Neural crest cell (in vitro differentiated cells): ENCODE measurements around the gene EEF1E1. TPM values are rescaled to one million over a fixed set of nuclear protein-coding genes. Genes with fewer than 3 reads are reported as not detected.

Experiments used
- DNase-seq: peaks from one replicate; pipeline ENCODE4 v3.0.0; 2021; ENCODE audit warnings: low read depth, mixed read lengths, low spot score
- H3K27ac Mint-ChIP-seq: one replicate; pipeline ENCODE4 v1.8.0; 2021; ENCODE audit warnings: mild to moderate bottlenecking, mixed read lengths; ENCODE audit not compliant: unreplicated experiment
- H3K27me3 Mint-ChIP-seq: 2 replicates; pipeline ENCODE4 v1.8.0; 2021; ENCODE audit warnings: low read depth, mild to moderate bottlenecking, mixed read lengths
- H3K36me3 Mint-ChIP-seq: 2 replicates; pipeline ENCODE4 v1.8.0; 2021; ENCODE audit warnings: low read depth, mild to moderate bottlenecking, mixed read lengths
- H3K4me1 Mint-ChIP-seq: 2 replicates; pipeline ENCODE4 v1.8.0; 2021; ENCODE audit warnings: mixed read lengths
- H3K4me3 Mint-ChIP-seq: one replicate; pipeline ENCODE4 v1.8.0; 2021; ENCODE audit warnings: mild to moderate bottlenecking, mixed read lengths
- H3K9me3 Mint-ChIP-seq: 2 replicates; pipeline ENCODE4 v1.8.0; 2021; ENCODE audit warnings: mixed read lengths
- total RNA-seq: library from RNA; stranded (reverse); gene quantifications from 2 replicates; pipeline ENCODE4 v1.2.1, GENCODE V29; 2021
- TF ChIP-seq, protein P1 (sequence below): fragments of 200-600 bp; sonication (generic); conservative IDR thresholded peaks from 2 replicates; pipeline ENCODE4 v1.5.0; 2021; ENCODE audit warnings: antibody characterized with exemption, mild to moderate bottlenecking

The EEF1E1 gene
- total RNA-seq, 1 donor from 2014 or later = 49.9 TPM

DNA sequence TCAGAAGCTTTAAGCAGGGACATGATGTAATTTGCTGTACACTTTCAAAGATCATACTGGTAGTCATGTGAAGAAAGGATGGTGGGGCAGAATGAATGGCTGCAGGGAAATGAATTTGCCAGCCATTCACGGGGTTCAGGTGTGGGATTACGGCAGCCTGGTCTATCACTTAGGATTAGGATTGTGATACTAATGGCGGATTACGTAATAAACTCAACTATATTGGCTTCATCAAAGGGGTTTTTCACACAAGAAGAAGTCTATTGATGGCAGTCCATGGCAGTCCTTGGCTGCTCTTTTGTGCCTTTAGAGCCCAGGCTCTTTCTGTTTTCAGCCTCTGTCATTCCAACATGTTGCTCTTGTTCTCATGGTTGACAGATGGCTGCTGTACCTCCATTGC is 12.6 kb upstream of the EEF1E1 start:
- no peak overlapping the region for H3K27ac Mint-ChIP-seq
- no peaks in the 10 kb centered on the region for H3K4me1 Mint-ChIP-seq
- H3K9me3 Mint-ChIP-seq = no peaks in the 10 kb centered on the region
- H3K36me3 Mint-ChIP-seq = no peaks in the 10 kb centered on the region
- no peak overlapping the region for H3K4me3 Mint-ChIP-seq
- TF ChIP-seq, protein P1, sequence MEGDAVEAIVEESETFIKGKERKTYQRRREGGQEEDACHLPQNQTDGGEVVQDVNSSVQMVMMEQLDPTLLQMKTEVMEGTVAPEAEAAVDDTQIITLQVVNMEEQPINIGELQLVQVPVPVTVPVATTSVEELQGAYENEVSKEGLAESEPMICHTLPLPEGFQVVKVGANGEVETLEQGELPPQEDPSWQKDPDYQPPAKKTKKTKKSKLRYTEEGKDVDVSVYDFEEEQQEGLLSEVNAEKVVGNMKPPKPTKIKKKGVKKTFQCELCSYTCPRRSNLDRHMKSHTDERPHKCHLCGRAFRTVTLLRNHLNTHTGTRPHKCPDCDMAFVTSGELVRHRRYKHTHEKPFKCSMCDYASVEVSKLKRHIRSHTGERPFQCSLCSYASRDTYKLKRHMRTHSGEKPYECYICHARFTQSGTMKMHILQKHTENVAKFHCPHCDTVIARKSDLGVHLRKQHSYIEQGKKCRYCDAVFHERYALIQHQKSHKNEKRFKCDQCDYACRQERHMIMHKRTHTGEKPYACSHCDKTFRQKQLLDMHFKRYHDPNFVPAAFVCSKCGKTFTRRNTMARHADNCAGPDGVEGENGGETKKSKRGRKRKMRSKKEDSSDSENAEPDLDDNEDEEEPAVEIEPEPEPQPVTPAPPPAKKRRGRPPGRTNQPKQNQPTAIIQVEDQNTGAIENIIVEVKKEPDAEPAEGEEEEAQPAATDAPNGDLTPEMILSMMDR = no peak
- DNase-seq = no peak
- H3K27me3 Mint-ChIP-seq = peaks cover 3% of the 10 kb centered on the region

GRCh38 chr6:8113131-8113654 is 10.8 kb upstream of the EEF1E1 start:
- Mint-ChIP-seq H3K4me3 (no peak overlapping the region), H3K36me3 (no peaks in the 10 kb centered on the region), H3K27ac (no peak overlapping the region), H3K9me3 (no peaks in the 10 kb centered on the region), H3K27me3 (peaks cover 8% of the 10 kb centered on the region), H3K4me1 (peaks cover 15% of the 10 kb centered on the region)
- no peak for DNase-seq
- TF ChIP-seq, protein P1 = no peak

DNA sequence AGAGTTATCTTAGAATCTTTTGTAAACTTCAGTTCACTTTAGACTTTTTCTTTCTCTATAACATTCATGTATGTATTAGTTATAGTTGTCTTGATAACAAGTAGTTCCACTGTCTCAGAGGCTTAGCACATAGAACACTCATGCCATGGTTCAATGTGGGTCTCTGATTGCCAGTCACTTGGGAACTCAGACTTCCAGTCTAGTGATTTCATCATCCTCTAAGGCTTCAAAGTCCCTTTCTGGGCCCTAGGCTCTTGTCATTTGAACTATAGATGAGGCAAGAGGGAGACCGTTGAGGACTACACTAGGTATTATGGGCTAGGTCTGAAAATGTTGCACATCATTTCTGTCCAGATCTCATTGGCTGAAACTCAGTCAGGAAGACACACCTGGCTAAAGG is 8.4 kb upstream of the EEF1E1 start:
- no peak for DNase-seq
- Mint-ChIP-seq H3K9me3 (no peaks in the 10 kb centered on the region), H3K4me1 (peaks cover 16% of the 10 kb centered on the region), H3K4me3 (no peak overlapping the region), H3K27ac (no peak overlapping the region), H3K36me3 (no peaks in the 10 kb centered on the region), H3K27me3 (peaks cover 10% of the 10 kb centered on the region)
- TF ChIP-seq, protein P1 = no peak

GRCh38 chr6:8110117-8110721 is 7.9 kb upstream of the EEF1E1 start:
- H3K27ac Mint-ChIP-seq = no peak overlapping the region
- peaks cover 10% of the 10 kb centered on the region for H3K27me3 Mint-ChIP-seq
- H3K4me3 Mint-ChIP-seq = no peak overlapping the region

DNA sequence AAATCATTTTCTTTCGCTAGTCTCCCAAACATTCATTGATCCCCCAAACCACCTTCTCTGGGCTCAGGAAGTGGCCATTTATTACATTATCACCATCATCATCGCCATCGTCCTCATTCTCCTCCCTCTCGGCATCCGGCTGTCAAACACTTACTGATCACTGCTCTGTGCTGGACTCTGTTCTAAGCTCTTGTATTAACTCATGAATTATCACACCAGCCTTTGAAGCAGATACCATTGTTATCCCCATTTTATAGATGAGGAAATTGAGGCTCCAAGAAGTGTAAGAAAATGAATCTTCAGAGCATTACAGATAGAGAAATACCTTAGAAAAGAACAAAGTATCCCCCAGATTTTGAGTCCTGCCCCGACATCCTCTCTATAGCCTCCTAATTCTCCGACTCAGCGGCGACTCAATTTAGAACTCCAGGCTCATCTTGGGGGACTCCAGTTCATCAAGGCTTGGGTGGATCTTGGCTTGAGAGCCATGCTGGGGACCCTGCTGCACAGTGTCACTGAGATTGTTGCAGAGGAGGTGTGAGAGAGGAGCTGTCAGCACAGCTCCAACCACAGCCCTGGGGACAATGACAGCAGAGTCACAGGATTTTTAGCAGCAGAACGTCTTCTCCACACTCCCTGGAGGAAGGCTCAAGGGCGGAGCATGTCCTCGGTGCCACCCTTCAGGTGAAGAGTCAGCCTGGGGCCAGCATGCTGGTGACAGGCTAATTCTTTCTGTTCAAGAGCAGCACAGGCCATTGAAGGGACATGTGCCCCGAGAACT is 6.6 kb upstream of the EEF1E1 start:
- Mint-ChIP-seq H3K27ac (peak overlapping the region; percentile 47), H3K4me3 (no peak overlapping the region), H3K4me1 (peaks cover 16% of the 10 kb centered on the region), H3K9me3 (no peaks in the 10 kb centered on the region), H3K27me3 (peaks cover 17% of the 10 kb centered on the region), H3K36me3 (no peaks in the 10 kb centered on the region)
- TF ChIP-seq, protein P1 = no peak
- no peak for DNase-seq

More at GRCh38 chr6:8110117-8110721, 7.9 kb upstream of the EEF1E1 start:
- Mint-ChIP-seq H3K36me3 (no peaks in the 10 kb centered on the region), H3K9me3 (no peaks in the 10 kb centered on the region), H3K4me1 (peaks cover 16% of the 10 kb centered on the region)
- TF ChIP-seq, protein P1 = no peak
- DNase-seq = no peak
